Neural progenitor cell (in vitro differentiated cells): ENCODE results near the gene FCRL2.

Experiments used
- EZH2 ChIP-seq: fragments of 200-600 bp; sonication (generic); IDR thresholded peaks from 2 replicates; pipeline ENCODE4 v1.6.1; 2017; ENCODE audit warnings: antibody characterized with exemption, mild to moderate bottlenecking, moderate library complexity
- TF ChIP-seq, protein P1 (sequence below): fragments of 200-600 bp; sonication (generic); IDR thresholded peaks from 2 replicates; pipeline ENCODE4 v1.5.1; 2017; ENCODE audit warnings: antibody characterized with exemption, mild to moderate bottlenecking

DNA sequence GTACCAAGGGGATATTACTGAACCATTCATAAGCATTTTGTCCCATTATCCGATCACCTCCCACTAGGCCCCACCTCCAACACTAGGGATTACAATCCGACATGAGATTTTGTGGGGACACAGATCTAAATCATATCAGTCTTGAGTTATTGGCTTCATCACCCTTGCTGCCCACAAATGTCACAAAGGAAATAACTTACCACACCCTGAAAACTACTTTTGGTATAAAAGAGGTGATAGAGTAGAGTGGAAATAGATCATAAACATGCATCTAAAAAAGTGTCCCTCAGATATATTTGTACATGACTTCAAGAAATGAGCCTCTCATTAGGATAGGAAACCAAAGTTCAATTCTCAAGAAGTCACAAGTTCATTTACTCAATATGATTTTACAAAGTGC is 53.8 kb downstream of the FCRL2 start:
- TF ChIP-seq, protein P1, sequence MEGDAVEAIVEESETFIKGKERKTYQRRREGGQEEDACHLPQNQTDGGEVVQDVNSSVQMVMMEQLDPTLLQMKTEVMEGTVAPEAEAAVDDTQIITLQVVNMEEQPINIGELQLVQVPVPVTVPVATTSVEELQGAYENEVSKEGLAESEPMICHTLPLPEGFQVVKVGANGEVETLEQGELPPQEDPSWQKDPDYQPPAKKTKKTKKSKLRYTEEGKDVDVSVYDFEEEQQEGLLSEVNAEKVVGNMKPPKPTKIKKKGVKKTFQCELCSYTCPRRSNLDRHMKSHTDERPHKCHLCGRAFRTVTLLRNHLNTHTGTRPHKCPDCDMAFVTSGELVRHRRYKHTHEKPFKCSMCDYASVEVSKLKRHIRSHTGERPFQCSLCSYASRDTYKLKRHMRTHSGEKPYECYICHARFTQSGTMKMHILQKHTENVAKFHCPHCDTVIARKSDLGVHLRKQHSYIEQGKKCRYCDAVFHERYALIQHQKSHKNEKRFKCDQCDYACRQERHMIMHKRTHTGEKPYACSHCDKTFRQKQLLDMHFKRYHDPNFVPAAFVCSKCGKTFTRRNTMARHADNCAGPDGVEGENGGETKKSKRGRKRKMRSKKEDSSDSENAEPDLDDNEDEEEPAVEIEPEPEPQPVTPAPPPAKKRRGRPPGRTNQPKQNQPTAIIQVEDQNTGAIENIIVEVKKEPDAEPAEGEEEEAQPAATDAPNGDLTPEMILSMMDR: no peak
- TF ChIP-seq EZH2: no peak
